GM21526 (cell line): ENCODE results near the gene HIRA.

ENCODE experiments used
- ATAC-seq: cut with Tn5 transposase; IDR thresholded peaks from one replicate; pipeline ENCODE4 v1.9.1; 2021; ENCODE audit warnings: moderate library complexity; ENCODE audit not compliant: unreplicated experiment, low FRiP score

HIRA gene

GRCh38 chr22:19358703-19359553 is 72.6 kb downstream of the HIRA start:
- no peak for ATAC-seq

GRCh38 chr22:19358195-19358594 is 73.3 kb downstream of the HIRA start:
- no peak for ATAC-seq

- no peak for ATAC-seq
These were observed 74.0 kb downstream of the HIRA start for GRCh38 chr22:19357270-19358105.

GRCh38 chr22:19356708-19357269 is 74.7 kb downstream of the HIRA start:
- no peak for ATAC-seq

GRCh38 chr22:19355413-19356157 is 75.9 kb downstream of the HIRA start:
- ATAC-seq, result no peak

- no peak for ATAC-seq
These were observed 77.3 kb downstream of the HIRA start for GRCh38 chr22:19354201-19354600.

GRCh38 chr22:19353363-19354131 is 78.0 kb downstream of the HIRA start:
- no peak for ATAC-seq

- no peak for ATAC-seq
These were observed 78.8 kb downstream of the HIRA start for GRCh38 chr22:19352766-19353165.

- ATAC-seq, result no peak
These were observed 79.3 kb downstream of the HIRA start for GRCh38 chr22:19352217-19352616.

- no peak for ATAC-seq
These were observed 79.9 kb downstream of the HIRA start for GRCh38 chr22:19351604-19352003.

- ATAC-seq, result no peak
These were observed 80.6 kb downstream of the HIRA start for GRCh38 chr22:19350947-19351346.

- ATAC-seq, result no peak
These were observed 81.1 kb downstream of the HIRA start for GRCh38 chr22:19350476-19350859.

GRCh38 chr22:19349778-19350475 is 81.6 kb downstream of the HIRA start:
- ATAC-seq, result no peak

GRCh38 chr22:19346677-19347265 is 84.8 kb downstream of the HIRA start:
- ATAC-seq, result no peak

GRCh38 chr22:19344420-19344819 is 87.1 kb downstream of the HIRA start:
- no peak for ATAC-seq

- ATAC-seq, result no peak
These were observed 88.1 kb downstream of the HIRA start for GRCh38 chr22:19343470-19343869.

- no peak for ATAC-seq
These were observed 90.0 kb downstream of the HIRA start for GRCh38 chr22:19341500-19341899.

GRCh38 chr22:19337137-19337536 is 94.4 kb downstream of the HIRA start:
- ATAC-seq, result no peak
